ENCODE measurements around the gene PRDM9.

Gene PRDM9

DNA sequence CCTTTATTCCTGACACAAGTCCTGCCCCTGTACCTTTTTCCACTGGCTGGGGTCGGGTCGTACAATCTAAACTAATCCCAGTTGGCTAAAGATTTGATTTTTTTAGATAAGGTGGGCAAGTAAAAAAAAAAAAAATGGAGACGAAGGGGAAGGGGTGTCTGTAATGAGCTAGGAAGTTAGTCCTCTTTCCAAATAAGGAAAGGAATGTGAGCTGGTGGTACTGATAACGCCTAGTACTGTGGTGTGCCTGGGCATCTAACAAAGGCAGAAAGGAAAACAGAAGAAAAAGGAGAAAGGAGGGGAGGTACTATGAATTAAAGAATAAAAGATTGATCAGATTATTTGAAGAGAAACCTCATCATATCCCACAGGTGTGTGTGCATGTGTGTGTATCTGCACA is 21.3 kb downstream of the PRDM9 start:
- no peak for DNase-seq

DNA sequence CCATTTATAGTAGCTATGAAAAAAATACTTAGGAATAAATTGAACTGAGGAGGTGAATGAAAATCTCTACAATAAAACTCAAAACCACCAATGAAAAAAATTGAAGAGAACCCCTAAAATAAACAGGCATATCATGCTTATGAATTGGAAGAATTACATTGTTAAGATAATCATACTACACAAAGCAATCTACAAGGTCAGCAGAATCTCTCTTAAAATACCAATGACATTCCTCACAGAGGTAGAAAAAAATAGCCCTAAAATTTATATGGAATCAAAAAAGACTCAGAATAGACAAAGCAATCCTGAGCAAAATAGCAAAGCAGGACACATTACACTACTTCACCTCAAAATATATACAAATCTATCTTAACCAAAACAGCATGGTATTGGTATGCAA is 23.2 kb downstream of the PRDM9 start:
- DNase-seq, result no peak

DNA sequence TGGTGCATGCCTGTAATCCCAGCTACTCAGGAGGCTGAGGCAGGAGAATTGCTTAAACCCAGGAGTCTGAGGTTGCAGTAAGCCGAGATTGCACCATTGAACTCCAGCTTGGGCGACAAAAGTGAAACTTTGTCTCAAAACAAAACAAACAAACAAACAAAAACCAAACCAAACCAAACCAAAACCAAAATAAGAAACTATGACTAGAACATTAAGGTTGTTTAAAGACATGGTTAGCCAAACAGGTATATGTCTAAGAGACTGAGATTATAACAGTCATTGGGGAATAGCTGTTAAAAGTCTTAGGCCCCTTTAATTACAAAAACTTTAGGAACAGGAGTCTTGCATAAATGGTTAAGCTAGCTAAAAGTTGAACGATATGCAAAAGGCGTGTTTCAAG is 63.6 kb downstream of the PRDM9 start:
- no peak for DNase-seq
